K562 (cell line): ENCODE data around the gene ATIC. TPM values are rescaled to one million over a fixed set of nuclear protein-coding genes. Genes with fewer than 3 reads are reported as not detected.

Source experiments
- CBX5 ChIP-seq: IDR thresholded peaks from 2 replicates; pipeline ENCODE4 v1.6.1; 2014; ENCODE audit warnings: low read depth, borderline replicate concordance
- CC2D1A ChIP-seq: fragments of 450-650 bp; IDR thresholded peaks from 2 replicates; pipeline ENCODE4 v1.6.1; 2017; ENCODE audit warnings: mild to moderate bottlenecking
- EGR1 ChIP-seq: fragments of 450-650 bp; conservative IDR thresholded peaks from 2 replicates; pipeline ENCODE4 v1.6.1; 2017; ENCODE audit warnings: mild to moderate bottlenecking
- ETS1 ChIP-seq: conservative IDR thresholded peaks from 2 replicates; pipeline ENCODE4 v1.6.1; 2011; ENCODE audit warnings: low read depth, mild to moderate bottlenecking, low read length; ENCODE audit not compliant: control insufficient read depth
- HNRNPUL1 ChIP-seq: fragments of 200-400 bp; formaldehyde crosslinking; IDR thresholded peaks from 2 replicates; pipeline ENCODE4 v1.6.1; 2017; ENCODE audit warnings: low read length
- MXI1 ChIP-seq: IDR thresholded peaks from 2 replicates; pipeline ENCODE4 v1.6.1; 2011; ENCODE audit warnings: low read depth, mild to moderate bottlenecking, improper control_type of control experiment, low read length
- NCOA1 ChIP-seq: fragments of 450-650 bp; IDR thresholded peaks from 2 replicates; pipeline ENCODE4 v1.6.1; 2016; ENCODE audit warnings: low read depth
- PCBP2 ChIP-seq: fragments of 200-400 bp; formaldehyde crosslinking; IDR thresholded peaks from 2 replicates; pipeline ENCODE4 v1.6.1; 2018; ENCODE audit warnings: low read length, low read depth, mild to moderate bottlenecking, moderate library complexity; ENCODE audit not compliant: poor library complexity, severe bottlenecking
- RBM15 ChIP-seq: fragments of 200-400 bp; formaldehyde crosslinking; IDR thresholded peaks from 2 replicates; pipeline ENCODE4 v1.6.1; 2018; ENCODE audit warnings: mild to moderate bottlenecking, low read length, moderate library complexity; ENCODE audit not compliant: insufficient read depth
- RBM22 ChIP-seq: fragments of 200-400 bp; formaldehyde crosslinking; IDR thresholded peaks from 2 replicates; pipeline ENCODE4 v1.6.1; 2018; ENCODE audit warnings: low read length, low read depth; ENCODE audit not compliant: poor library complexity, severe bottlenecking
- RBM39 ChIP-seq: fragments of 200-400 bp; formaldehyde crosslinking; optimal IDR thresholded peaks from 2 replicates; pipeline ENCODE3; 2018; ENCODE audit warnings: low read depth, low read length
- RREB1 ChIP-seq: fragments of 250-450 bp; sonication (Bioruptor Pico); IDR thresholded peaks from 2 replicates; pipeline ENCODE4 v1.4.0; 2020
- TCF7L2 ChIP-seq: fragments of 150-350 bp; IDR thresholded peaks from 2 replicates; pipeline ENCODE4 v1.6.1; 2016; ENCODE audit warnings: low read depth, mild to moderate bottlenecking, low read length, moderate library complexity
- THAP12 ChIP-seq: fragments of 250-450 bp; sonication (Bioruptor Pico); IDR thresholded peaks from 2 replicates; pipeline ENCODE4 v1.9.0; 2021; ENCODE audit warnings: mild to moderate bottlenecking, inconsistent platforms
- ZFP30 ChIP-seq: fragments of 250-450 bp; sonication (Bioruptor Pico); IDR thresholded peaks from 2 replicates; pipeline ENCODE4 v1.8.0; 2022; ENCODE audit warnings: moderate library complexity, mild to moderate bottlenecking, inconsistent platforms, borderline replicate concordance
- ZKSCAN3 ChIP-seq: fragments of 250-450 bp; sonication (Bioruptor Pico); IDR thresholded peaks from 2 replicates; pipeline ENCODE4 v1.4.0; 2020
- ZNF431 ChIP-seq: sonication (generic); formaldehyde crosslinking; IDR thresholded peaks from 2 replicates; pipeline ENCODE4 v1.8.0; 2022; ENCODE audit warnings: mild to moderate bottlenecking, missing genetic modification reagents
- ZSCAN29 ChIP-seq: fragments of 450-650 bp; IDR thresholded peaks from 2 replicates; pipeline ENCODE4 v1.6.1; 2017
- polyA plus RNA-seq, 8 experiments: library from polyadenylated mRNA; depleted of rRNA in 4 of 8; stranded (reverse) in 5 of 8; unstranded in 3 of 8; fragments of >200 nt; fragmentation: Nextera tagmentation in 2 of 8; fragmentation: Illumina TruSeq in 1 of 8; extraction: Ambion mirVana in 2 of 8; extraction: Trizol in 1 of 8; gene quantifications; 2 replicates each; pipeline versions ENCODE4 v1.2.1 to v1.2.3, GENCODE V29; 2011 to 2014; ENCODE audit warnings: inconsistent platforms in 1 of 8, missing spikeins in 1 of 8
- total RNA-seq, 7 experiments: library from RNA; depleted of rRNA in 6 of 7; stranded (reverse); fragments of >200 nt in 6 of 7; fragmentation: Illumina TruSeq in 2 of 7; extraction: Trizol in 2 of 7; gene quantifications; 2 replicates each; pipeline versions ENCODE4 v1.2.1 to v1.2.3, GENCODE V29; 2011 to 2021; ENCODE audit warnings: low replicate concordance in 1 of 7
- TF ChIP-seq, protein P1 (sequence below): sonication (generic); formaldehyde crosslinking; IDR thresholded peaks from 2 replicates; pipeline ENCODE4 v1.5.0; 2020; ENCODE audit warnings: missing genetic modification reagents

The ATIC gene
- total and polyA plus RNA-seq, 9 of the 15 experiments (the other 6 are each of a cell fraction or from before 2014, with no cell fraction given): 45.6 to 480 (median 212) TPM

GRCh38 chr2:215311625-215312396 lies at the start of gene ATIC (continued):
- TF ChIP-seq THAP12 (CRISPR knock-in tag) (no peak), EGR1 (peak; percentile 69), RBM39 (no peak), RBM22 (no peak), ETS1 (peak; percentile 78; the same call in 1 of the 2 replicates), PCBP2 (no peak), RBM15 (no peak), TCF7L2 (no peak), ZKSCAN3 (CRISPR knock-in tag) (no peak), ZFP30 (CRISPR knock-in tag) (no peak), CBX5 (no peak), RREB1 (peak; percentile 30; the same call in 1 of the 2 replicates), CC2D1A (peak; percentile 62; the same call in 1 of the 2 replicates), HNRNPUL1 (no peak), ZNF431 (no peak; the same call in 1 of the 2 replicates), ZSCAN29 (no peak), MXI1 (peak; percentile 81), NCOA1 (no peak)
- TF ChIP-seq, protein P1, sequence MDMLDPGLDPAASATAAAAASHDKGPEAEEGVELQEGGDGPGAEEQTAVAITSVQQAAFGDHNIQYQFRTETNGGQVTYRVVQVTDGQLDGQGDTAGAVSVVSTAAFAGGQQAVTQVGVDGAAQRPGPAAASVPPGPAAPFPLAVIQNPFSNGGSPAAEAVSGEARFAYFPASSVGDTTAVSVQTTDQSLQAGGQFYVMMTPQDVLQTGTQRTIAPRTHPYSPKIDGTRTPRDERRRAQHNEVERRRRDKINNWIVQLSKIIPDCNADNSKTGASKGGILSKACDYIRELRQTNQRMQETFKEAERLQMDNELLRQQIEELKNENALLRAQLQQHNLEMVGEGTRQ: peak; percentile 95
